Astrocyte of the cerebellum (primary cell): Measurements from ENCODE around the gene LCNL1.

Source experiments
- DNase-seq: peaks from one replicate; pipeline ENCODE4 v3.0.0-alpha.2; 2011; ENCODE audit warnings: low read depth
- H3K4me3 ChIP-seq: 2 replicates; pipeline ENCODE4 v1.5.1; 2011; ENCODE audit warnings: mild to moderate bottlenecking, low read depth, low read length, moderate library complexity
- CTCF ChIP-seq: IDR thresholded peaks from 2 replicates; pipeline ENCODE4 v1.5.1; 2012; ENCODE audit warnings: low read length, low read depth, moderate library complexity, mild to moderate bottlenecking; ENCODE audit errors: missing control alignments
- in situ Hi-C: cut with HindIII; loops from 2 replicates; pipeline ENCODE4 v1.10.0; 2017; ENCODE audit warnings: low sequenced_read_pairs

LCNL1 gene

GRCh38 chr9:136991993-136992818 lies 9.4 kb downstream of the LCNL1 start, which contains the start of gene PAXX:
TSS of gene PAXX (plus strand) at chr9:136992422. CDS start at chr9:136992444, 22 bp downstream.
- DNase-seq: peak; percentile 57
- TF ChIP-seq CTCF: no peak
- peak within 1 kb of the TSS; percentile 68 for H3K4me3 ChIP-seq
- in situ Hi-C loops: no loop called here

- peak overlapping the region; percentile 68 for H3K4me3 ChIP-seq
- DNase-seq: no peak
- TF ChIP-seq CTCF: no peak
- in situ Hi-C loops: no loop called here
These were observed 10.1 kb downstream of the LCNL1 start for GRCh38 chr9:136992819-136993369.

GRCh38 chr9:136994180-136994887 lies 11.5 kb downstream of the LCNL1 start:
- no peak overlapping the region for H3K4me3 ChIP-seq
- TF ChIP-seq CTCF: no peak
- no peak for DNase-seq
- in situ Hi-C loops: no loop called here

- H3K4me3 ChIP-seq: no peak overlapping the region
- in situ Hi-C loops: no loop called here
These were observed 12.1 kb downstream of the LCNL1 start for GRCh38 chr9:136994888-136995230.

GRCh38 chr9:136995362-136995761 lies 12.6 kb downstream of the LCNL1 start:
- no peak overlapping the region for H3K4me3 ChIP-seq
- no peak for DNase-seq
- in situ Hi-C loops: no loop called here
- no peak for TF ChIP-seq CTCF

More at GRCh38 chr9:136994888-136995230, 12.1 kb downstream of the LCNL1 start:
- TF ChIP-seq CTCF: no peak
- DNase-seq: no peak

GRCh38 chr9:136995772-136996311 lies 13.0 kb downstream of the LCNL1 start:
- in situ Hi-C loops: no loop called here
- DNase-seq: no peak
- no peak for TF ChIP-seq CTCF
- no peak overlapping the region for H3K4me3 ChIP-seq
